Measurements from ENCODE around the gene CLEC11A. TPM values are rescaled to one million over a fixed set of nuclear protein-coding genes. Genes with fewer than 3 reads are reported as not detected.

Gene CLEC11A
- total and polyA plus RNA-seq, 10 of the 15 experiments (the other 5 are each of a cell fraction or from before 2014, with no cell fraction given): not detected

DNA sequence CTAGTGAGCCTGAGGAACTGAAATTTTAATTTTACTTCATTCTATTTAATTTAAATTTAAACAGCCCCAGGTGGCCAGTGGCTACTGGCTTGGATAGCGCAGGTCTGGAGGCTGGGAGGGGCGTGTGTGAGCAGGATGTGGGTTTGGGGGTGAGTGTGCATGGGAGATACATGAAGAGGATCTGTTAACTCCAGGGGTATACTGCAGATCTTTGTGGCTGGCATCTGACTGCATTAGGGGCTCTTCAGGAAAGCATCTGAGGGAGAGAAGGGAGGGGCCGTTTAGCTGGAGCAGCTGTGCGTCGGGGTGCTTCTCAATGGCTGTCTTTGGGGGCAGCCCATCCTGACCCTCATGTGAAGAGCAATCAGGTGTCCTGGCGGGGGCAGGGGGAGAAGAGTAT is 10.3 kb upstream of the CLEC11A start (continued):
- no peak for TF ChIP-seq HSF1 (IDR thresholded peaks at IDR 0.05; ENCODE audit: low read depth, low read length)
- no peak for TF ChIP-seq STAT1 (conservative IDR thresholded peaks at IDR 0.05)
- no peak for TF ChIP-seq PAX8 (IDR thresholded peaks at IDR 0.05)
- TF ChIP-seq EED (IDR thresholded peaks at IDR 0.05; ENCODE audit: low read depth): no peak
- TF ChIP-seq, protein P1, sequence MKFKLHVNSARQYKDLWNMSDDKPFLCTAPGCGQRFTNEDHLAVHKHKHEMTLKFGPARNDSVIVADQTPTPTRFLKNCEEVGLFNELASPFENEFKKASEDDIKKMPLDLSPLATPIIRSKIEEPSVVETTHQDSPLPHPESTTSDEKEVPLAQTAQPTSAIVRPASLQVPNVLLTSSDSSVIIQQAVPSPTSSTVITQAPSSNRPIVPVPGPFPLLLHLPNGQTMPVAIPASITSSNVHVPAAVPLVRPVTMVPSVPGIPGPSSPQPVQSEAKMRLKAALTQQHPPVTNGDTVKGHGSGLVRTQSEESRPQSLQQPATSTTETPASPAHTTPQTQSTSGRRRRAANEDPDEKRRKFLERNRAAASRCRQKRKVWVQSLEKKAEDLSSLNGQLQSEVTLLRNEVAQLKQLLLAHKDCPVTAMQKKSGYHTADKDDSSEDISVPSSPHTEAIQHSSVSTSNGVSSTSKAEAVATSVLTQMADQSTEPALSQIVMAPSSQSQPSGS (IDR thresholded peaks at IDR 0.05; ENCODE audit: low read length): no peak
- no peak for TF ChIP-seq POLR2AphosphoS5 (IDR thresholded peaks at IDR 0.05; ENCODE audit: low read length)
- no peak for TF ChIP-seq EZH2 (IDR thresholded peaks at IDR 0.05; ENCODE audit: borderline replicate concordance, control insufficient read depth, low read depth, low read length)

DNA sequence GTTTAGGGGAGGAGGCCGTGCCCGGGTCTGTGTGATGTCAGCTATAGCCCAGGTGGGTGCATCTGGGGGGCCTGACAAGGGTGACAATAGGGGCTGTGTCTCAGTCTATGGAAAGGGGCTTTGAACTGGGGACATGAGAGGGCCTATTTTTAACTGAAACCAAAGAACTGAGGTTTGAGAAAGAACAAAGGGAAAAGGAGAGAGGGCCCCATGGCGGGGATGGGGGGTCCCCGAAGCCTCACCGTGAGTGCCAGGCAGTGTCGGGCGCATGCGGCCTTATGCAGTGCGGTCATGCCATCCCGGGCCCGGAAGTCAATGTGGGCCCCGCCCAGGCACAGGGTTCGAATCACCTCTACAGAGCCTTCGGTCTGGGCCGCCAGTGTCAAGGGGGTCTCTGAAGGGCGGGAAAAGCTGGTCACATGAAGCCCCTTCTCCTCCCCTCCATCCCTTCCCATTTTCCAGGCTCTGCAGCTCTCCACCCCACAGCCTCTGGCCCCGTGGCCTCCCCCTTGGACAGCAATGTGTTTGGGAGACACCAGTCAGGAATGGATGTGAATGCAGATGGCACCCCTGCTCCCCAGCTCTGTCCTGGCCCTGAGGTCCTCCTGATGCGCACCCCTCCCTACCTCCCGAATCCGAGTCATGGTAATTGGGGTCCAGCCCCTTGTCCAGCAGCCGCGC is 9.5 kb upstream of the CLEC11A start:
- no peaks in the 10 kb centered on the region for H3K79me2 ChIP-seq (ENCODE audit: control insufficient read depth, insufficient read depth, low read length)
- 42% methylated on average over 18 of the region's 22 CpGs for WGBS (ENCODE audit: insufficient coverage, insufficient replicate concordance, low lambda C conversion rate, missing lambda C conversion rate)
- no peak for ATAC-seq
- no peaks in the 10 kb centered on the region for H4K20me1 ChIP-seq (ENCODE audit: control insufficient read depth, insufficient read depth)
- in situ Hi-C loops (cut with MboI): no loop called here
- H3K4me1 ChIP-seq (ENCODE audit: control insufficient read depth, insufficient read depth, low read length): no peaks in the 10 kb centered on the region
- BruUV-seq (replicated peaks): no TSS peak
- H2AFZ ChIP-seq (ENCODE audit: control insufficient read depth, low read depth, low read length): no peak overlapping the region
- ChIA-PET POLR2A (no interaction called here), RAD21 (ENCODE audit: unreplicated experiment) (no interaction called here), CTCF (no interaction called here), SMC1A (ENCODE audit: uncharacterized antibody, unreplicated experiment) (interaction anchor here (1.1 kb wide), 1 partner anchor 44 kb away, joined by 3 read pairs; no protein-coding TSS in a partner anchor)
- no peak overlapping the region for H3K4me2 ChIP-seq (ENCODE audit: control insufficient read depth, insufficient read depth)
- no peak overlapping the region for H3K4me3 ChIP-seq
- no peaks in the 10 kb centered on the region for H3K36me3 ChIP-seq (ENCODE audit: control insufficient read depth in 2 of 2, insufficient read depth in 2 of 2, low read length in 1 of 2)
- no peak for DNase-seq (ENCODE audit: low read depth, low spot score)
- H3K27ac ChIP-seq (ENCODE audit: control insufficient read depth, insufficient read depth): no peak overlapping the region
- intact Hi-C loops (cut with micrococcal nuclease; ENCODE audit: unreplicated experiment): no loop called here
- H3K9ac ChIP-seq (ENCODE audit: control insufficient read depth, insufficient read depth, low read length): no peak overlapping the region; the same call in 1 of the 2 replicates
- H3K27me3 ChIP-seq (replicated peaks in 1 of 2; ENCODE audit: control insufficient read depth in 2 of 2, insufficient read depth in 2 of 2, low read length in 1 of 2): peaks cover 6 to 7% of the 10 kb centered on the region in 2 experiments
- FAIRE-seq: no peak
- no peaks in the 10 kb centered on the region for H3K9me3 ChIP-seq (replicated peaks; ENCODE audit: control insufficient read depth, insufficient read depth, low read length)
- no peak for TF ChIP-seq YY1 (IDR thresholded peaks at IDR 0.05; ENCODE audit: low read depth, low read length)
- no peak for TF ChIP-seq TBL1XR1 (IDR thresholded peaks at IDR 0.05; ENCODE audit: low read depth, low read length)
- TF ChIP-seq SREBF2 (IDR thresholded peaks at IDR 0.05; ENCODE audit: low read length): no peak
- no peak for TF ChIP-seq RELA (IDR thresholded peaks at IDR 0.05; ENCODE audit: borderline replicate concordance, partially characterized antibody)
- TF ChIP-seq DPF2 (IDR thresholded peaks at IDR 0.05): no peak
- no peak for TF ChIP-seq ZNF384 (IDR thresholded peaks at IDR 0.05; ENCODE audit: borderline replicate concordance, low read depth, low read length)
- TF ChIP-seq RAD21 (IDR thresholded peaks at IDR 0.05; ENCODE audit: insufficient read depth, low read depth, low read length): no peak
- TF ChIP-seq SRF (IDR thresholded peaks at IDR 0.05; ENCODE audit: low read depth in 2 of 2, low read length in 2 of 2): no peak
- no peak for TF ChIP-seq ELK1 (IDR thresholded peaks at IDR 0.05; ENCODE audit: low read depth, low read length)
- TF ChIP-seq CBX5 (IDR thresholded peaks at IDR 0.05; ENCODE audit: low read depth): no peak
